ENCODE measurements around the gene FBXL13. TPM values are rescaled to one million over a fixed set of nuclear protein-coding genes. Genes with fewer than 3 reads are reported as not detected.

FBXL13 gene
- total and polyA plus RNA-seq, 2 experiments from 2014 or later, result 1.2 to 2.5 TPM

DNA sequence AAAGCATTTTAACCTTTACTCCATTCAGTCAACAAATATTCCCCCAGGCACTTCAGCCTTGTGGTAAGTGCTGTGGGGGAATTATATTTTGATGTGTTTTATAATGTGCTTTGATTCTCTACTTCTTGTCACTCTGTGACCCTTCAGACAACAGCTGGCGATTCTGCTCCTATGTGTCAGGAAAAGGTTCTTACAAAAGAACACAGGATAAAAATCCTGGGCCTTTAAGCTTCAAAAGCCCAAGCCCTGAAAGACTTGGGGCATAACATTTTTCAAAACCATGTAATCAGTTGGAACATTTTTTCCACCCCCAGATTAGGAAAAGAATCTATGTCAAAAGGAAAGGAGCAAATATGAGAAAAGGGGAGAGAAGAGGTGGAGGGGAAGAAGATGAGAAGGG, 199.6 kb downstream of the FBXL13 start (continued):
- TF ChIP-seq, protein P1, sequence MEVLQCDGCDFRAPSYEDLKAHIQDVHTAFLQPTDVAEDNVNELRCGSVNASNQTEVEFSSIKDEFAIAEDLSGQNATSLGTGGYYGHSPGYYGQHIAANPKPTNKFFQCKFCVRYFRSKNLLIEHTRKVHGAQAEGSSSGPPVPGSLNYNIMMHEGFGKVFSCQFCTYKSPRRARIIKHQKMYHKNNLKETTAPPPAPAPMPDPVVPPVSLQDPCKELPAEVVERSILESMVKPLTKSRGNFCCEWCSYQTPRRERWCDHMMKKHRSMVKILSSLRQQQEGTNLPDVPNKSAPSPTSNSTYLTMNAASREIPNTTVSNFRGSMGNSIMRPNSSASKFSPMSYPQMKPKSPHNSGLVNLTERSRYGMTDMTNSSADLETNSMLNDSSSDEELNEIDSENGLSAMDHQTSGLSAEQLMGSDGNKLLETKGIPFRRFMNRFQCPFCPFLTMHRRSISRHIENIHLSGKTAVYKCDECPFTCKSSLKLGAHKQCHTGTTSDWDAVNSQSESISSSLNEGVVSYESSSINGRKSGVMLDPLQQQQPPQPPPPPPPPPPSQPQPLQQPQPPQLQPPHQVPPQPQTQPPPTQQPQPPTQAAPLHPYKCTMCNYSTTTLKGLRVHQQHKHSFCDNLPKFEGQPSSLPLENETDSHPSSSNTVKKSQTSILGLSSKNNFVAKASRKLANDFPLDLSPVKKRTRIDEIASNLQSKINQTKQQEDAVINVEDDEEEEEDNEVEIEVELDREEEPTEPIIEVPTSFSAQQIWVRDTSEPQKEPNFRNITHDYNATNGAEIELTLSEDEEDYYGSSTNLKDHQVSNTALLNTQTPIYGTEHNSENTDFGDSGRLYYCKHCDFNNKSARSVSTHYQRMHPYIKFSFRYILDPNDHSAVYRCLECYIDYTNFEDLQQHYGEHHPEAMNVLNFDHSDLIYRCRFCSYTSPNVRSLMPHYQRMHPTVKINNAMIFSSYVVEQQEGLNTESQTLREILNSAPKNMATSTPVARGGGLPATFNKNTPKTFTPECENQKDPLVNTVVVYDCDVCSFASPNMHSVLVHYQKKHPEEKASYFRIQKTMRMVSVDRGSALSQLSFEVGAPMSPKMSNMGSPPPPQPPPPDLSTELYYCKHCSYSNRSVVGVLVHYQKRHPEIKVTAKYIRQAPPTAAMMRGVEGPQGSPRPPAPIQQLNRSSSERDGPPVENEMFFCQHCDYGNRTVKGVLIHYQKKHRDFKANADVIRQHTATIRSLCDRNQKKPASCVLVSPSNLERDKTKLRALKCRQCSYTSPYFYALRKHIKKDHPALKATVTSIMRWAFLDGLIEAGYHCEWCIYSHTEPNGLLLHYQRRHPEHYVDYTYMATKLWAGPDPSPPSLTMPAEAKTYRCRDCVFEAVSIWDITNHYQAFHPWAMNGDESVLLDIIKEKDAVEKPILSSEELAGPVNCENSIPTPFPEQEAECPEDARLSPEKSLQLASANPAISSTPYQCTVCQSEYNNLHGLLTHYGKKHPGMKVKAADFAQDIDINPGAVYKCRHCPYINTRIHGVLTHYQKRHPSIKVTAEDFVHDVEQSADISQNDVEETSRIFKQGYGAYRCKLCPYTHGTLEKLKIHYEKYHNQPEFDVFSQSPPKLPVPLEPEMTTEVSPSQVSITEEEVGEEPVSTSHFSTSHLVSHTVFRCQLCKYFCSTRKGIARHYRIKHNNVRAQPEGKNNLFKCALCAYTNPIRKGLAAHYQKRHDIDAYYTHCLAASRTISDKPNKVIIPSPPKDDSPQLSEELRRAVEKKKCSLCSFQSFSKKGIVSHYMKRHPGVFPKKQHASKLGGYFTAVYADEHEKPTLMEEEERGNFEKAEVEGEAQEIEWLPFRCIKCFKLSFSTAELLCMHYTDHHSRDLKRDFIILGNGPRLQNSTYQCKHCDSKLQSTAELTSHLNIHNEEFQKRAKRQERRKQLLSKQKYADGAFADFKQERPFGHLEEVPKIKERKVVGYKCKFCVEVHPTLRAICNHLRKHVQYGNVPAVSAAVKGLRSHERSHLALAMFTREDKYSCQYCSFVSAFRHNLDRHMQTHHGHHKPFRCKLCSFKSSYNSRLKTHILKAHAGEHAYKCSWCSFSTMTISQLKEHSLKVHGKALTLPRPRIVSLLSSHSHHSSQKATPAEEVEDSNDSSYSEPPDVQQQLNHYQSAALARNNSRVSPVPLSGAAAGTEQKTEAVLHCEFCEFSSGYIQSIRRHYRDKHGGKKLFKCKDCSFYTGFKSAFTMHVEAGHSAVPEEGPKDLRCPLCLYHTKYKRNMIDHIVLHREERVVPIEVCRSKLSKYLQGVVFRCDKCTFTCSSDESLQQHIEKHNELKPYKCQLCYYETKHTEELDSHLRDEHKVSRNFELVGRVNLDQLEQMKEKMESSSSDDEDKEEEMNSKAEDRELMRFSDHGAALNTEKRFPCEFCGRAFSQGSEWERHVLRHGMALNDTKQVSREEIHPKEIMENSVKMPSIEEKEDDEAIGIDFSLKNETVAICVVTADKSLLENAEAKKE (CRISPR knock-in tag; IDR thresholded peaks at IDR 0.05), result no peak
- TF ChIP-seq EZH2 (IDR thresholded peaks at IDR 0.05; ENCODE audit: low read depth, unreplicated experiment) (no peak), EZH2phosphoT487 (IDR thresholded peaks at IDR 0.05; ENCODE audit: unreplicated experiment) (no peak)
- TF ChIP-seq, protein P2, sequence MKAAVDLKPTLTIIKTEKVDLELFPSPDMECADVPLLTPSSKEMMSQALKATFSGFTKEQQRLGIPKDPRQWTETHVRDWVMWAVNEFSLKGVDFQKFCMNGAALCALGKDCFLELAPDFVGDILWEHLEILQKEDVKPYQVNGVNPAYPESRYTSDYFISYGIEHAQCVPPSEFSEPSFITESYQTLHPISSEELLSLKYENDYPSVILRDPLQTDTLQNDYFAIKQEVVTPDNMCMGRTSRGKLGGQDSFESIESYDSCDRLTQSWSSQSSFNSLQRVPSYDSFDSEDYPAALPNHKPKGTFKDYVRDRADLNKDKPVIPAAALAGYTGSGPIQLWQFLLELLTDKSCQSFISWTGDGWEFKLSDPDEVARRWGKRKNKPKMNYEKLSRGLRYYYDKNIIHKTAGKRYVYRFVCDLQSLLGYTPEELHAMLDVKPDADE (IDR thresholded peaks at IDR 0.05), result no peak

DNA sequence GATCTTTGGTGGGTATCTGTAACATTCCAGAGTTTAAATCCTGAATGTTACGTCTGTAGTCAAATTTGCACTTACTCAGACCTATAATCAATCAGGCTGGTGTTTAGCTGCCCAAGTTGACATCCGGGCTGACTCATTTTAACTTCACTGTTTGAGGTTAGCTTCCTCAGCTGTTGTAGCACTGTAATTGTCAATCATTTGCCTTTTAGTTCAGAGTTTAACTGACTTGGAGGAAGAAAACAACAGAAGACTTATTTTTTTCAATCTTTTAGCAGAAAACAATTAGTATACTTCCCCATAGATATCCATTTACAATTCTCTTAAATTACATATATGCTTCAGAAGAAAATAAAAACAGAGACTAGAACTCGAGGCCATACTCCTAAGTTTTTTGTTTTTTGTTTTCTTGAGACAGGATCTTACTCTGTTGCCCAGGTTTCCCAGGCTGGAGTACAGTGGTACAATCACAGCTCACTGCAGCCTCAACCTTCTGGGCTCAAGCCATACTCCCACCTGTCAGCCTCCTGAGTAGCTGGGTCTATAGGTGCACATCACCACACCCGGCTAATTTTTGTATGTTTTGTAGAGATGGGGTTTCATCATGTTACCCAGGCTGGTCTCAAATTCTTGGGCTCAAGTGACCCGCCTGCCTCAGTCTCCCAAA, 200.3 kb downstream of the FBXL13 start:
- H3K27me3 Mint-ChIP-seq (ENCODE audit: insufficient read depth, low read depth, poor library complexity), result no peaks in the 10 kb centered on the region
- no peaks in the 10 kb centered on the region; the same call in 1 of the 2 replicates for H3K9me2 ChIP-seq (ENCODE audit: insufficient read depth)
- H3K4me1 ChIP-seq (ENCODE audit: insufficient read depth), result no peaks in the 10 kb centered on the region
- H3K79me2 ChIP-seq (replicated peaks; ENCODE audit: insufficient read depth), result no peaks in the 10 kb centered on the region
- ATAC-seq, result no peak
- H3K4me2 ChIP-seq, result no peak overlapping the region
- no peaks in the 10 kb centered on the region for H3K4me1 Mint-ChIP-seq
- H3K27ac ChIP-seq (ENCODE audit: low read depth), result no peak overlapping the region
- no peaks in the 10 kb centered on the region for H3K27me3 ChIP-seq (ENCODE audit: insufficient read depth)
- no peaks in the 10 kb centered on the region; the same call in 2 of the 3 replicates for H3K36me3 Mint-ChIP-seq (ENCODE audit: low read depth)
- H4K20me1 ChIP-seq (replicated peaks; ENCODE audit: insufficient read depth), result no peaks in the 10 kb centered on the region
- DNase-seq (ENCODE audit: low spot score), result no peak
- H3K9me3 Mint-ChIP-seq, result no peaks in the 10 kb centered on the region
- no peaks in the 10 kb centered on the region for H3K36me3 ChIP-seq (ENCODE audit: insufficient read depth)
- no peak overlapping the region for H3K4me3 ChIP-seq
- H3K27ac Mint-ChIP-seq, result no peak overlapping the region
- H2AFZ ChIP-seq, result no peak overlapping the region
- H3K4me3 Mint-ChIP-seq, result no peak overlapping the region
- no peaks in the 10 kb centered on the region for H3F3A ChIP-seq (replicated peaks; ENCODE audit: low read depth)
- TF ChIP-seq CREB1 (CRISPR knock-in tag; IDR thresholded peaks at IDR 0.05; ENCODE audit: low read depth) (no peak), EZH2phosphoT487 (IDR thresholded peaks at IDR 0.05; ENCODE audit: unreplicated experiment) (no peak), ZNF114 (CRISPR knock-in tag; IDR thresholded peaks at IDR 0.05) (no peak), STAT1 (IDR thresholded peaks at IDR 0.05; ENCODE audit: unreplicated experiment) (no peak)
- TF ChIP-seq, protein P2 (IDR thresholded peaks at IDR 0.05), result no peak
- TF ChIP-seq, protein P3, sequence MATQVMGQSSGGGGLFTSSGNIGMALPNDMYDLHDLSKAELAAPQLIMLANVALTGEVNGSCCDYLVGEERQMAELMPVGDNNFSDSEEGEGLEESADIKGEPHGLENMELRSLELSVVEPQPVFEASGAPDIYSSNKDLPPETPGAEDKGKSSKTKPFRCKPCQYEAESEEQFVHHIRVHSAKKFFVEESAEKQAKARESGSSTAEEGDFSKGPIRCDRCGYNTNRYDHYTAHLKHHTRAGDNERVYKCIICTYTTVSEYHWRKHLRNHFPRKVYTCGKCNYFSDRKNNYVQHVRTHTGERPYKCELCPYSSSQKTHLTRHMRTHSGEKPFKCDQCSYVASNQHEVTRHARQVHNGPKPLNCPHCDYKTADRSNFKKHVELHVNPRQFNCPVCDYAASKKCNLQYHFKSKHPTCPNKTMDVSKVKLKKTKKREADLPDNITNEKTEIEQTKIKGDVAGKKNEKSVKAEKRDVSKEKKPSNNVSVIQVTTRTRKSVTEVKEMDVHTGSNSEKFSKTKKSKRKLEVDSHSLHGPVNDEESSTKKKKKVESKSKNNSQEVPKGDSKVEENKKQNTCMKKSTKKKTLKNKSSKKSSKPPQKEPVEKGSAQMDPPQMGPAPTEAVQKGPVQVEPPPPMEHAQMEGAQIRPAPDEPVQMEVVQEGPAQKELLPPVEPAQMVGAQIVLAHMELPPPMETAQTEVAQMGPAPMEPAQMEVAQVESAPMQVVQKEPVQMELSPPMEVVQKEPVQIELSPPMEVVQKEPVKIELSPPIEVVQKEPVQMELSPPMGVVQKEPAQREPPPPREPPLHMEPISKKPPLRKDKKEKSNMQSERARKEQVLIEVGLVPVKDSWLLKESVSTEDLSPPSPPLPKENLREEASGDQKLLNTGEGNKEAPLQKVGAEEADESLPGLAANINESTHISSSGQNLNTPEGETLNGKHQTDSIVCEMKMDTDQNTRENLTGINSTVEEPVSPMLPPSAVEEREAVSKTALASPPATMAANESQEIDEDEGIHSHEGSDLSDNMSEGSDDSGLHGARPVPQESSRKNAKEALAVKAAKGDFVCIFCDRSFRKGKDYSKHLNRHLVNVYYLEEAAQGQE (IDR thresholded peaks at IDR 0.05; ENCODE audit: unreplicated experiment), result no peak

Data from GM23338 (cell line).